T47D (cell line): ENCODE measurements around the gene MYL9.

Experiments used
- DNase-seq, 2 experiments: peaks; one replicate each; pipeline versions ENCODE4 v3.0.0 to v3.0.0-alpha.2; 2011 to 2012; ENCODE audit warnings: low read depth in 1 of 2, low spot score in 1 of 2
- JUND ChIP-seq: IDR thresholded peaks from 2 replicates; pipeline ENCODE4 v1.6.1; 2012; ENCODE audit warnings: low read depth
- in situ Hi-C: cut with HindIII; loops from 2 replicates; pipeline ENCODE4 v1.10.0; 2016; ENCODE audit warnings: low sequenced_read_pairs, low pct_unique_long_range_greater_than_20kb

Gene MYL9

GRCh38 chr20:36532388-36532787 lies 8.9 kb upstream of the MYL9 start:
- no peak for TF ChIP-seq JUND
- in situ Hi-C loops = no loop called here
- DNase-seq = no peak

- in situ Hi-C loops = no loop called here
- TF ChIP-seq JUND = no peak
- no peak for DNase-seq
These were observed 8.5 kb upstream of the MYL9 start for GRCh38 chr20:36532822-36533221.

- DNase-seq = no peak
- TF ChIP-seq JUND = no peak
- in situ Hi-C loops = no loop called here
These were observed 3.1 kb upstream of the MYL9 start for GRCh38 chr20:36538026-36538722.

GRCh38 chr20:36540551-36541211 lies 638 bp upstream of the MYL9 start:
- TF ChIP-seq JUND = no peak
- in situ Hi-C loops = no loop called here
- no peak for DNase-seq

GRCh38 chr20:36541768-36542488 lies 609 bp downstream of the MYL9 start:
- in situ Hi-C loops = no loop called here
- TF ChIP-seq JUND = no peak
- DNase-seq = peak; percentile 64 to 71

- no peak for DNase-seq
- in situ Hi-C loops = no loop called here
- TF ChIP-seq JUND = no peak
These were observed 1.3 kb downstream of the MYL9 start for GRCh38 chr20:36542516-36543183.

- in situ Hi-C loops = no loop called here
- DNase-seq = no peak
- TF ChIP-seq JUND = no peak
These were observed 2.1 kb downstream of the MYL9 start for GRCh38 chr20:36543184-36544133.

- no peak for DNase-seq
- in situ Hi-C loops = no loop called here
- TF ChIP-seq JUND = no peak
These were observed 3.1 kb downstream of the MYL9 start for GRCh38 chr20:36544134-36545018.

- in situ Hi-C loops = no loop called here
- DNase-seq = no peak
These were observed 4.9 kb downstream of the MYL9 start for GRCh38 chr20:36546111-36546736.

GRCh38 chr20:36547186-36548005 lies 6.1 kb downstream of the MYL9 start:
- in situ Hi-C loops = no loop called here
- DNase-seq = no peak
- no peak for TF ChIP-seq JUND

More at GRCh38 chr20:36546111-36546736, 4.9 kb downstream of the MYL9 start:
- no peak for TF ChIP-seq JUND
